GM21576 (cell line): ENCODE results near the gene ANKH.
A peak's percentile ranks its signal among the peaks of the same experiment; 100 is the strongest.
"Not testable (repeated sequence)": the region's sequence is repeated elsewhere in the genome, so short reads cannot be mapped to it uniquely, and the experiment has no call there.

Source experiments
- ATAC-seq: cut with Tn5 transposase; IDR thresholded peaks from one replicate; pipeline ENCODE4 v1.9.1; 2021; ENCODE audit warnings: mild to moderate bottlenecking, moderate library complexity; ENCODE audit not compliant: unreplicated experiment

ANKH gene

DNA sequence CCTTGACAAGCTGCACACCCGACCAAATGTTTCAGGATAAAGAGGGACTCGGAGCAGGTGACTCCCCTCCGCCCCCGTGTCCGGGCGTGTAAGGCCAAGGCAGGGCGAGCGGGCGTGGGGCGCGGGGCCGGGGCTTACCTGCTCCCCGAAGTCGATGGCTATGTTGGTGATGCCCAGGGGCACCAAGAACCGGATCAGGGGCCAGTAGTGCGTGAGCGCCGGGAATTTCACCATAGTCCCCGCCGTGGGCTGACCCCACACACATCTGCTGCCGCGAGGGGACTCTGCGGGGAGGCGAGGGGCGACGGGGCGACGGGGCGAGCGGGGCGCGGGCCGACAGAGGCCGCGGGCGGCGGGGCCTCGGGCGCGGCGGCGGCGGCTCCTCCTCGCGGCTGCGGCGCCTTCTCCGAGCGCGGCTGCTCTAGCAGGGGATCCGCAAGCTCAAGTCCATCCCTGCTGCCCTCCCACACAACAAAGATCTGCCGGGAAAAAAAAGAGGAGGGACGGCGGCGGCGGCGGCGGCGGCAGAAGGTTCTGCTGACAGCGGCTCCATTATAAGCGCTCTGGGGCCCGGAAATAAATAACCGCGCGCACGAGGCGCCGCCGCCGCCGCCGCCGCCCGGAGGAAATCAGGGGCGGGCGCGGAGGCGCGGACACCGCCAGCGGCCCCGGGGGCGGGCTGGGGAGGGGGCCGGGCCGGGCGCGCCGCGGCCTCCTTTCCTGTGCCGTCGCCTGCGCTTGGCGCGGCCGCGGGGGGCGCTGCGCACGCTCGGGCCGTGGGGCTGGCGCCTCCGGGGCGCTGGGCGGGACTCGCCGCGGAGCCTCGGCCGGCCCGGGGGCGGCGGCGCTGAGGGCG is at the start of gene ANKH:
Gene ANKH (minus strand): TSS at position 565 of the 856 bp plus-strand sequence. CDS start 331 bp downstream, at position 234.
- peak; percentile 89 for ATAC-seq

DNA sequence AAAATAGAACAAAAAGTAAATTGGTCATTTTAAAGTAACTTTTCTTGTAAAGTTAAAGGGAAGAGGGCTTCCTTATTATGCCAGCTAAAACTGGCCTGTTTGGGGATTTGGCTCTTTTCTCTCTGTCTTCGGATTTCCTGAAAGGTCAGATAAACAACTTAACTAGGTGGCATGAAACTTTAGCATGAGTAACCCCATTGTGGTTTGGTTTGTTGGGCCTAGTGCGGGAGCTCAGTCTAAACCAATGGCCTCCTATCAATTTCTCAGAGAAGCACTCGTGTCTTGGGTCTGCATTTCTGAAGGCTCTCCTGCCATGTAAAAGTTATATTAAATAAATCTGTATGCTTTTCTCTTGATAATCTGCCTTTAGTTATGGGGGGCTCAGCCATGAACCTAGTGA is 48.5 kb upstream of the ANKH start:
- no peak for ATAC-seq

DNA sequence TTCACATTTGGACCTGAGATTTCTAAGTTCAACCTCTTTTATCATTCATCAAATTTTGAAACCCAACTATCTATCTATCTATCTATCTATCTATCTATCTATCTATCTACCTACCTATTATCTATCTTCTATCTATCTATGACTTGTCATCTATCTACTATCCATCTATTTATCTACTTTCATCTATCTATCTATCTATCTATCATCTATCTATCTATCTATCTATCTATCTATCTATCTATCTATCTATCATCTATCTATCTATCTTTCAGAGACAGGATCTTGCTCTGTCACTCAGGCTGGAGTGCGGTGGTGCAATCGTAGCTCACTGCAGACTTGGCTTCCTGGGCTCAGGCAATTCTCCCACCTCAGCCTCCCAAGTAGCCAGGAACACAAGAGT is 47.5 kb upstream of the ANKH start:
- ATAC-seq = not testable (repeated sequence)

DNA sequence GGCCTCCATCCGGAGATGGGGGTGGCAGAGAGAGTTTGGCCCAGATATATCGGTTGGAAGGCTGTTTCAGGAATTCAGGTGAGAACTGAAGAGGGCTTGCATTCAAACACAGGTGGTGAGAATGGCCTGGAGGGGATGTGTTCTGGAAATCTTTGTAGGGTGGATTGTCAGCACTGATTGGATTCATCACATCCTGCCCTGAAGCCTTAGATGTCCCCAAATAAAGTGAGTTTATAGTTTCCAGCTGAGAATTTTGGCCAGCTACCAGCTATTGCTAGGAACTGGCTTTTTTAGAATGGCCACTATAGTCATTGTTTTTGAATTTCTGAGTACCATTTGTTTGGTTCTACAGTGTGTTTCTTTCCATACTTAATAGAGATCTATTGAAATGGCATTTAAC is 46.1 kb upstream of the ANKH start:
- no peak for ATAC-seq

DNA sequence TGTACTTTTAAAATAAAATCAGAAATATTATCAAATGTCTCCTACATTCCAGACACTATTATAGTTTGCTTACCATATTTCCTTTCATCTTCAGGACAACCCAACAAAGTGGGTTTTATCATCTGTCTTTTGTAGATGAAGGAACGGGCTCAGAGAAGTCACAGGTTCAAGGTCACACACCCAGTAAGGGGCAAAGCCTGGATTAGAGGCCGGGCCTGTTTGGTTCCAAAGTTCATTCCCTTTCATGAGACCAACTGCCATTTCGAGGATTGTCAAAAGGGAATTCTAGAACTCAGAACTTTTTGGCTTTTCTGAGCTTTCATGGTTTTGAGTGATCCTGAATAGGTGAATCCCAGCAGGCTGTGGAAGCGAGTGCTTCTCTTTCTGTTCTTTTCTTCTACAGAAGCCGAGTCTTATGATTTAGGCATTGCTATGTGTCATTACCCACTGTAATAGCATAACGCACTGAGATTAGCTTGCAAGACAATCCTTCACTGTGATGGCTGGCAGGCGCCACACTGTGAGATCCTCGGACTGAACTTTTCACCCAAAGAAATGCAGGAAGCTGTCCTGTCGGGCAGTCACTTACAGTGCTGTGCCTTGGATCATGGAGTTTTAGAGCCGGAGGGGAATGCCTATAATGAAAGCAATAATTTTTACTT is 43.8 kb upstream of the ANKH start:
- no peak for ATAC-seq

DNA sequence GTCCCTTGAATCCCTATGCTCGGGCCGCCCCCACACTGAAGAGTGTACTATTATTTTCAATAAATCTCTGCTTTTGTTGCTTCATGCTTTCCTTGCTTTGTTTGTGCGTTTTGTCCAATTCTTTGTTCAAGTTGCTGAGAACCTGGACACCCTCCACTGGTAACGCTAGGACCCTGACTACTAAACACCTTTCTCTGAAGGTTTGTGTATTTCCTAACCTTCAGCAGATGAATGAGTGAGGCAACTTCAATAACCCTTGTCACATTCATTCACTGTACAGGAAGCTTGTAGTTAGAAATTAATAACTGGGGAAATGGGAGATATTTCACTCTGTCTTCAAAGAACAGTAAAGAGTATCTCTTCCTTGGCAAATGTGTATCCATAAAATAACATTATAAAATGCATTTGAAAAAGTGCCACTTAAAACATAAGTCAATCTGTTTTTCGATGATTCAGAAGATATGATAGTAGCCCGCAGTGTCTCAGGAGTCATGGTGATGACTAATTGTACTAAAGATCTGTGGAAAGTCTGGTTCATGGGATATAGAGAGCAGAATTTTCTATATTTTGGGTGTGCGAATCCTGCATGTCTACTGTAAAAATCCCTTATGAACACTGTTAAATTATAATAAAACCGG is 43.2 kb upstream of the ANKH start:
- ATAC-seq = no peak

DNA sequence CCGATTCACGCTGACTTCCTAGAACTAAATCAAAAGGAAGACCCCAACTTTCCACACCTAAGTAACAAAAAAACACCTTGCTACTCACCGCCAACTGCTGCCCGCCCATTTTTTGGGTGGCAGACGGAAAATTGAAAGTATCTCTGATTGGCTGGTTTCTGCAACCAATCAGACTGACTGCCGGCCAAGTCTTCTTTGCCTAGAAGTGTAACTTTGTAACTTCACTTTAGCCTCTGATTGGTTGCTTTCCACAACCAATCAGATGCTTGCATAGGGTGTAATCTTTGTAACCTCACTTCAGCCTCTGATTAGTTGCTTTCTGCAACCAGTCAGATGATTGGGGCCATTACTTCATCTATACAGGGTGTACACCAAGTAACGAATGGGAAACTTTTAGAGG is 42.6 kb upstream of the ANKH start:
- no peak for ATAC-seq

DNA sequence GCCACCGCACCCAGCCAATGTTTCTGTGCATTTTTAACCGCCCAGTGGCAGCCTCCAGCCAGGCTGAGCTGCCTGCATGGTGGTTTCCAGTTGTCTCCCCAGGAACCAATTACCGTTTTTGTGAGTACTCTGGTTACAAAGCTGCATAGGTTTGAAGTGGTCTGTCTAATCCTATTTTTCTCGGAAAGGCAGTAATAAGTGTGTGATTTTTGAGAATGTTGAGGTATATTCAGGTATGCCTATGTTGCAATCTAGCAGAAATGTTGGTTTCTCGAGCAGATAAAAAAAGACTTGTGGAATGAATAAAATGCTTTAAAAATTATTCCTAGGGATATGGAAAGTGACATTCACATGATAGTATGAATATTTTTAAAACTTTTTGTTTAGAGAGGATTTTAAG is 41.5 kb upstream of the ANKH start:
- no peak for ATAC-seq

DNA sequence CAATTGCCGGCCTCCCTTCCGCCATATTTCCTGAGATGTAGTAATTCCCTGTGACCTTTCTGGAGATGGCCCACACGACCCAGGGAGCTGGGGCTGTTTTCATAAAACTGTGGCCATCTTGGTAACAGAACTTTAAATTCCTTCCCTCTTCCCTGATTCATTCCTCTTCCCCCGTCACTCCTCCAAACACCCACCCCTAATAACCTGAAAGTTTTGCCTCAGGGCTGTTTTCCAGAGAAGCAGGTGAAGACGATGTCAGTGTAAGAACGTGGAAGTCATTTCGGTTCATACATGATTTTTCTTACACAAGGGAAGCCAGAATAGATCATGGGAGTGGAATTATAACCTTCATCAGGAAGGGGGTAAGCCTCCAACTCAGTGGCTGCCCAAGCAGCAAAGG is 40.6 kb upstream of the ANKH start:
- no peak for ATAC-seq

DNA sequence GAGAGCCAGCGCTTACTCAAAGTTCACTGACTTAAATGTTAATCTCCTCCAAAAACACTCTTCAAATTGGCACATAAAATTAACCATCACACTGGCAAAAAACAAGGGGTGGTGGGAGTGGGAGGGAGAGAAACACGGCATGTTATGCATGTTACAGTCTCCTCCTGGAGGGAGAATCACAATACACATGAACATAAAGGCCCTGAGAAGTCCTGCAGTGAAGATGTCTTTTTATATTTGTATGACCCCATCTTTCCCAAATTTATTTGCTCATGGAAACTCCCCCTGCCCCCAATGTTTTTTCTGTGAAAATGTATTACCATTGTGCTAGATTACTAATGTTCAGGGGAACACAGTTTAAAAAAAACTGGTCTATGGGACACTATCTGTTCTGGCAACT is 37.8 kb upstream of the ANKH start:
- ATAC-seq = no peak

DNA sequence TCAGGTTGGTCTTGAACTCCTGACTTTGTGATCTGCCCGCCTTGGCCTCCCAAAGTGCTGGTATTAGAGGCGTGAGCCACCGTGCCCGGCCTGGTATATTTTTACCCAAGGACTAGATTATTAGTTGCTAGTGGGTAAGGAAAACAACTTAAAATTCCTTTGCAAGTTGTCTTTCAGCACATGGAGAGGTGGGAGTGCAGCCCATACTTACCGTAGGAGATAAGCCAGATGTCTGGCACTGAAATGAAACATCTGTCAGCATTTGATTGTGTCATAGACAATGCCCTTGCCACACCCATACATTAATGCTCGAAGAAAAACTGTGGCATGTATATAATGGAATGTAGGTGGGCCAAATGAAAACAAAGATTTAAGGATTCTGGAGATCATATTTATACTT is 36.6 kb upstream of the ANKH start:
- no peak for ATAC-seq

DNA sequence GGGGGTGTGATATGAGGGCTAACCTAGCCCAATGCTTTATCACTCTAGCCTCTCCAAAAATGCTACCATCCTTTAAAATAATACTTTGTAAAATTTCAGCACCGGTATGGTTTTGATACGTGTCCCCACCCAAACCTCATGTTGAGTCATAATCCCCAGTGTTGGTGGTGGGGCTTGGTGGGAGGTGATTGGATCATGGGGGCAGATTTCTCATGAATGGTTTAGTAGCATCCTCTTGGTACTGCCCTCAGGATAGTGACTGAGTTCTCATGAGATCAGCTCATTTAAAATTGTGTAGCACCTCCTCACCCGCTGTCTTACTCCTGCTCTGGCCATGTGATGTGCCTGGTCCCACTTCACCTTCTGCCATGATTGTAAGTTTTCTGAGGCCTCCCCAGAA is 35.0 kb upstream of the ANKH start:
- no peak for ATAC-seq

DNA sequence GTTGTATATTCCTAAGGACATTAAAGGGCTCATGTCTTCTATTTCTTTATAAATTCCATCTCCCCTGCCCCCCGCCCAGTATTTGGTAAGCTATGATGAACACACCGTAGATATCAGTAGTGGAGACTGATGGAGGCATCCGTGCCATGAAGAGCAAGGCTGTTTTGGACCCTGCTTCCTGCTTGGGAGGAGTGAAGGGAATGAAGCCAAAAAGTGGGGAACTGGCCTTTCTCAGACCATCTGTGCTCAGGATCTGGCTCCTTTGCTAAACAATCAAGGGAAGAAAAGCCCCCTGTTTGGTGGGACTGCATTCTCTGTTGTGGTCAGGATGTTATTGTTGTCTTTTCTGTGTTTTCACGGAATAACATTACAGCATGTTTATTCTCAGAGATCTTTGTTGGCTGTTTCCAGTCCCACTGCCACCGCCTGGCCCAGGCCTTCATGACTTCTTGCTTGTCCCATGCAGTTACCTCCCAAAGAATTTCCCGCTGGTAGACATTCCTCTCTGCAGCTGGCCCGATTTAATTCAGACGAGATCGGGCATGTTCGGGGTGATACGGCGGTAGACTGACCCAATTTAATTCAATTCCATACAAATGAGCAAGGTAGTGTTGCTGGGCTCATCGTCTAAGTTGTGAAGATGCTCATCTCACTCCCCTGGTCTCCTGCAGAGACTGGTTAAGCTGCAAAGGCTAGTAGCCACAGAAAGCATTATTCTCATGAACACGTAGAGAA is 31.4 kb upstream of the ANKH start:
- no peak for ATAC-seq

DNA sequence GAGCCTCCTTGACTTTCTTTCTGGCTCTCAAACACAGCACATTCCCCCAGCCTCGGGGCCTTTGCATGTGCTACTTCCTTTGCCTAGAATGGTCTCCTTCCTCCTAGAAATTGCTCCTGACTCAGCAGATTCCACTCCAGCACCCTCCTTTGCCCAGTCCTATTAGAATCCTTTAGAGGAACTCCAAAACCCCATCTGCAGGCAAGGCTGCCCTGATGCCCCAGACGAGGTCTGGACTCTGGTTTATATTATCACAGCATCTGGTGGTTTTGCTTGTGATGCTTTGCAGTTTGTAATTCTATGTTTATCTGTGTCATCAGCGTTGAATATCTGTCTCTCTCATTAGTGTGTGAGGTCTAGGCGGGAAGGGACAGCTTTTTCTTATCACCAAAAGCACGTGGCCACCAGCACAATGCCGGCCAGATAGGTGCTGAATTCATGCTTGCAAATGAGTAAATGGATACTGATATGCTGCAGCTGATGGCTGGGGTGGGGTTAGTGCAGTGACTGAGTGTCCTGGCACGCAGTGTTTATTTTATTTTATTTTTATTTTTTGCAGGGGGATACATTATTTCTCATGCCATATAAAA is 30.0 kb upstream of the ANKH start:
- no peak for ATAC-seq

DNA sequence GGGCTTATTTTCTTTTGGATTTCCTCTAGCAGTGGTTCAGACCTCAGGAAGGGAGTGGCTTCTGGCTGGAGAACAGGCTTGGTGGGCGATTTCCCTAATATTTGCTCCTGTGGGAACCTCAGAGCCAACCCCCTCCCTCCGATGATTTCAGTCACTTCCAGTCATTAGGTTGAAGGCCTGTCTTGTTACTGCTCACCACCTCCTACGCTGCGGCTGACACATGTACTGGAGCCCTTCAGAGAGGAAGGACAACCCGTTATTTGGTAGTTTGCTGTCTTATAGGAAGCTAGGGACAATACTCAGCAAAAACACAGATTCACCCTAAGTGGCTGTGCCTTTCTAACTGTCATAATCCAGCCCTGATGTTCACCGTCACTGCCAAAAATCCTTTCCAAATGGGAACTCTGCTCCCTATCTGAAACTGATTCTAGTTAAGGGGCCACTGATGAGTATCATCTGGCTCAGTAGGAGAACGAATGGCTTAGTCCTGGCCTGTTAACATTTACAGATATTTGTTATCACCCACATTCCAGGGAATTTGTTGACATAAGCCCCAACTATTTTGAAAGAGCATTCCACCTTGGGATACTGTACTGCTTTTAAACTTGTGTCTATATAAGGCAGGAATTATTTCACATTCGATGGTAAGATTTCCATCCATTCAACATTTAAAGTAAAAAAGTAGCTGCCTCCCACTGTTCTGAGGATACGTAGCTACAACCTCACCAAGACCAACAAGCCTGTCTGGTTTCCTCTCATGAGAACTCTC is 29.3 kb upstream of the ANKH start:
- no peak for ATAC-seq

DNA sequence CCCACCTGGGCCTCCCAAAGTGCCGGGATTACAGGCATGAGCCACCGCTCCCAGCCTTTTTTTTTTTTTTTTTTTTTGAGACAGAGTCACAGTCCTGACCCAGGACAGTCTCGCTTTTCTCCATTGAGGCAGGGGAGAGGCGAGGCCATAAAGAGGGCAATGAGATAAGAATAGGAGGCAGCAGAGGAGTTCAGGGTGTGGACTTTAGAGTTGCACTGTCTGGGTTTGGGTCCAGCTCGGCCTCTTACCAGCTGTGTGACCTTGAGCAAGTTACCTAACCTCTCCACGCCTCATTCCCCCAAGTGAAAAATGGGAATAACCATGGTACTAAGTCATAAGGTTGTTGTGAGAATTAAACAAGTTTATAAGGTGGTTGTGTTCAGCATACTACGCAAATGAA is 24.6 kb upstream of the ANKH start:
- ATAC-seq = no peak

DNA sequence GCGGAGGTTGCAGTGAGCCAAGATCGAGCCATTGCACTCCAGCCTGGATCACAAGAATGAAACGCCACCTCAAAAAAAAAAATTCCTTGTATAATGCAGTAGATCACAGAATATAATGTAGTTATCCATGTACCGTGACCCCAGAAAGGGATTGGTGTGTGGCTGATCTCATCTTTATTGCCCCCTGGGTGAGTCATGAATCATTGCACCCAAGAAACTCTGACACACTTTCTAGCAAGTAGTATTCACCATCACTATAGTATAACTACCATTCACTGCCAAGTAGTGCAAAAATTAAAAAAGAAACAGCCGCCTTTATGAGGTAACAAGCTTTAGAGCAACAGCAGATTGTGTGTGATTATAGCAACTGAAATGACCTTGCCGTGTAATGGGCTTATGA is 23.7 kb upstream of the ANKH start:
- ATAC-seq = no peak

DNA sequence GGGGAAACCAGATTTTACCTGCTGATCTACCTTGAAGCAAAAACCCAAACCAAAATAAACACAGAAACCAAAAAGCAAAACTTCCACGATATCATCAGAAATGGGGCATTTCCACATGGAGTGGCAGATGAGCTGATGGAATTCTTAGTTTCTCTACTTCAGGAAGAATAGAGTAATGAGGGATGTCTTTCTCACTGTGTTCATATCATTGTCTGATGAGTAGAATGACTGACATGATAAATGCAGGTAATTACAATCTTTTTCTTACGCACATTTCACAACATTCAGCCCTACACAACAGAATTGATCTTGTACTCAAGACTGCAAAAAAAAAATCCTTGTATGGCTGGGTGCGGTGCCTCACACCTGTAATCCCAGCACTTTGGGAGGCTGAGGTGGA is 23.2 kb upstream of the ANKH start:
- no peak for ATAC-seq

DNA sequence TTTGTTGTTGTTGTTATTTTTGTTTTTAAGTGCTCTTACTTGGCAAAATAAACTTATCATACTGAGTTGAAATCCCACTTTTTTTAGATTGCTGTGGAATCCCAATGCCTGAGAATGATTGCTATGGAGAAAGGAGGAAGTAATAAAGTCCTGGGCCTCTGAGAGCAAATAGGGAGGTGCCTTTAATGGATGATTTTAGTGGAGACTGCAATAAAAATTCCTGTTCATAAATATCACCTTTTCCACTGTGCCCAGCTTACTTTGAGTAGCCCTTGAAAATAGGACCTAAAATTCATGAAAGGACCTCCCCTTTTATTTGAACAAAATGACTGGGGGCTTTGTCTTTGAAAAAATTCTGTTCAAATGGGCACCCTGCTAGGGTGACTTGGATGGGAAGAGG is 21.8 kb upstream of the ANKH start:
- no peak for ATAC-seq

DNA sequence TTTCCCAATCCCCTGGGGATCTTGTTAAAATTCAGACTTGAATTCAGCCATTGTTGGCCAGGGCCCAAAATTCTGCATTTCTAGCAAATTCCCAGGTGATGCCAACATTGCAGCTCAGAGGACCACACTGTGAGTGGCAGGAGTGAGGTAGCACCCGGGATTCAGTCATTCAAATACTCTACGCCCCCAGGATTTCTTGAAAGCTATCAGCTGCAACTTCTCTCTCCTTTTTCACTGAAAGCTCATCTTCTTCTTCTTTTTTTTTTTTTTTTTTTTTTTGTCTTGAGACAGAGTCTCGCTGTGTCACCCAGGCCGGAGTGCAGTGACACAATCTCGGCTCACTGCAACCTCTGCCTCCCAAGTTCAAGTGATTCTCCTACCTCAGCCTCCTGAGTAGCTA is 19.3 kb upstream of the ANKH start:
- ATAC-seq = no peak
